ENCODE results near the gene DHX58.

DNA sequence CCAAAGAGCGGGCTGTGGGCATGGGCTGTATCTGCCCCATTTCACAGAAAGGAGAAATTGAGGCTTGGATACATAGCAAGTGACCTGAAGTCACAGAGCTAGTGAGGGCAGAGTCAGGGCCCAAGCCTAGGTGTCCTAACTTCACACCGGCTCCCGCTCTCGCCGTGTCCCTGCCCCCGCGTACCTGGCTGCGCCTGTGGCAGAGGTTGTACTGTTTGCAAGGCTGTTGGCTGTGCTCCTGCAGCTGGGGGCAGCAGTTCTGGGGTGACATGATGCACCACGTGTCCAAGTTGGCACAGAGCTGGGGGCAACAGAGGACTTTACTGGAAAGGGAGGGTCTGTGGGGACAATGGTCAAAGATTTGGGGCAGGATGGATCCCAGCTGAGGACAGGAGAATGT is 3.4 kb downstream of the DHX58 start:
- no peak for TF ChIP-seq POLR2A (IDR thresholded peaks at IDR 0.05)
- TF ChIP-seq, protein P1, sequence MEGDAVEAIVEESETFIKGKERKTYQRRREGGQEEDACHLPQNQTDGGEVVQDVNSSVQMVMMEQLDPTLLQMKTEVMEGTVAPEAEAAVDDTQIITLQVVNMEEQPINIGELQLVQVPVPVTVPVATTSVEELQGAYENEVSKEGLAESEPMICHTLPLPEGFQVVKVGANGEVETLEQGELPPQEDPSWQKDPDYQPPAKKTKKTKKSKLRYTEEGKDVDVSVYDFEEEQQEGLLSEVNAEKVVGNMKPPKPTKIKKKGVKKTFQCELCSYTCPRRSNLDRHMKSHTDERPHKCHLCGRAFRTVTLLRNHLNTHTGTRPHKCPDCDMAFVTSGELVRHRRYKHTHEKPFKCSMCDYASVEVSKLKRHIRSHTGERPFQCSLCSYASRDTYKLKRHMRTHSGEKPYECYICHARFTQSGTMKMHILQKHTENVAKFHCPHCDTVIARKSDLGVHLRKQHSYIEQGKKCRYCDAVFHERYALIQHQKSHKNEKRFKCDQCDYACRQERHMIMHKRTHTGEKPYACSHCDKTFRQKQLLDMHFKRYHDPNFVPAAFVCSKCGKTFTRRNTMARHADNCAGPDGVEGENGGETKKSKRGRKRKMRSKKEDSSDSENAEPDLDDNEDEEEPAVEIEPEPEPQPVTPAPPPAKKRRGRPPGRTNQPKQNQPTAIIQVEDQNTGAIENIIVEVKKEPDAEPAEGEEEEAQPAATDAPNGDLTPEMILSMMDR (IDR thresholded peaks at IDR 0.05 in 8 of 11, conservative IDR thresholded peaks at IDR 0.05 in 3 of 11), result no peak

Measured in spleen (tissue), 7 donors.